ENCODE measurements around the gene ENOX1. TPM values are rescaled to one million over a fixed set of nuclear protein-coding genes. Genes with fewer than 3 reads are reported as not detected.

The ENOX1 gene
- total and polyA plus RNA-seq, 9 of the 15 experiments (the other 6 are each of a cell fraction or from before 2014, with no cell fraction given), result not detected

DNA sequence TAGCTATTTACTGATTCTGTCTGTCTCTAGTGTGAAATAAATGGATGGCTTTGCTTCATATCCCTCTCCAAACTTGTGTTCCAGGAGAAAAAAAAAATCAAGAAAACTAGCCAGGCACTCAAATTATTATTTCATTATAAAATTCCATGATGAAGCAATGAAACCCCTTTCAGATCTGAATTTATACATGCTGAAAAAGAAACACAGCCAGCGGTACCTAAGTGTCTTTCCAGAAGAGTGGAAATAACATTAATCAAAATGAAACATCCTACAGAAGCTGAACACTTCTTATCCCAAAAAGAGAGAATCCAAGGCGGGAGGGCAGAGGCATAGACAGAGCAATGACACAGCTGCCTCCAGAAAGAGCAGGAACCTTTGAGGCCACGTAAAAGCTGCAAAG, 15.9 kb downstream of the ENOX1 start:
- Histone ChIP-seq H4K20me1 (replicated peaks; ENCODE audit: control insufficient read depth, insufficient read depth, low read length) (no peaks in the 10 kb centered on the region), H3K4me3 (no peak overlapping the region), H3K79me2 (ENCODE audit: control insufficient read depth, insufficient read depth, low read length) (no peaks in the 10 kb centered on the region), H2AFZ (ENCODE audit: low read depth, low read length) (no peak overlapping the region), H3K9me3 (replicated peaks; ENCODE audit: control insufficient read depth, insufficient read depth, low read depth, low read length) (no peaks in the 10 kb centered on the region), H3K4me2 (ENCODE audit: insufficient read depth, low read length) (no peak overlapping the region), H3K27me3 (ENCODE audit: control insufficient read depth in 2 of 2, insufficient read depth in 2 of 2, low read length in 2 of 2) (no peaks in the 10 kb centered on the region), H3K4me1 (replicated peaks in 1 of 2; ENCODE audit: control insufficient read depth in 2 of 2, insufficient read depth in 2 of 2, low read length in 2 of 2) (no peaks in the 10 kb centered on the region), H3K9me1 (ENCODE audit: control insufficient read depth, insufficient read depth, low read length) (no peaks in the 10 kb centered on the region), H3K9ac (ENCODE audit: insufficient read depth in 1 of 2, low read depth in 2 of 2, low read length in 2 of 2) (no peak overlapping the region), H3K36me3 (ENCODE audit: control insufficient read depth, insufficient read depth, low read length) (no peaks in the 10 kb centered on the region), H3K27ac (ENCODE audit: extremely low read depth, low read depth, low read length) (no peak overlapping the region)
- TF ChIP-seq OTX1 (CRISPR knock-in tag; IDR thresholded peaks at IDR 0.05) (no peak), ATF3 (IDR thresholded peaks at IDR 0.05) (no peak), ATF3 (CRISPR knock-in tag; conservative IDR thresholded peaks at IDR 0.05) (no peak), MAFG (tag; conservative IDR thresholded peaks at IDR 0.05) (no peak), ZNF23 (CRISPR knock-in tag; IDR thresholded peaks at IDR 0.05) (no peak), DPF2 (IDR thresholded peaks at IDR 0.05) (no peak), ZNF3 (CRISPR knock-in tag; IDR thresholded peaks at IDR 0.05) (no peak), BCL6 (CRISPR knock-in tag; IDR thresholded peaks at IDR 0.05) (no peak), JUN (IDR thresholded peaks at IDR 0.05; ENCODE audit: borderline replicate concordance, low read depth, low read length) (no peak), JUN (CRISPR knock-in tag; IDR thresholded peaks at IDR 0.05; ENCODE audit: borderline replicate concordance) (no peak), ZBTB1 (CRISPR knock-in tag; IDR thresholded peaks at IDR 0.05; ENCODE audit: borderline replicate concordance, low read depth) (no peak), ZNF561 (CRISPR knock-in tag; conservative IDR thresholded peaks at IDR 0.05) (no peak), SMARCA5 (IDR thresholded peaks at IDR 0.05) (no peak), XRCC5 (IDR thresholded peaks at IDR 0.05; ENCODE audit: low read depth, low read length) (no peak), PML (IDR thresholded peaks at IDR 0.05; ENCODE audit: low read length) (no peak)
- TF ChIP-seq, protein P1, sequence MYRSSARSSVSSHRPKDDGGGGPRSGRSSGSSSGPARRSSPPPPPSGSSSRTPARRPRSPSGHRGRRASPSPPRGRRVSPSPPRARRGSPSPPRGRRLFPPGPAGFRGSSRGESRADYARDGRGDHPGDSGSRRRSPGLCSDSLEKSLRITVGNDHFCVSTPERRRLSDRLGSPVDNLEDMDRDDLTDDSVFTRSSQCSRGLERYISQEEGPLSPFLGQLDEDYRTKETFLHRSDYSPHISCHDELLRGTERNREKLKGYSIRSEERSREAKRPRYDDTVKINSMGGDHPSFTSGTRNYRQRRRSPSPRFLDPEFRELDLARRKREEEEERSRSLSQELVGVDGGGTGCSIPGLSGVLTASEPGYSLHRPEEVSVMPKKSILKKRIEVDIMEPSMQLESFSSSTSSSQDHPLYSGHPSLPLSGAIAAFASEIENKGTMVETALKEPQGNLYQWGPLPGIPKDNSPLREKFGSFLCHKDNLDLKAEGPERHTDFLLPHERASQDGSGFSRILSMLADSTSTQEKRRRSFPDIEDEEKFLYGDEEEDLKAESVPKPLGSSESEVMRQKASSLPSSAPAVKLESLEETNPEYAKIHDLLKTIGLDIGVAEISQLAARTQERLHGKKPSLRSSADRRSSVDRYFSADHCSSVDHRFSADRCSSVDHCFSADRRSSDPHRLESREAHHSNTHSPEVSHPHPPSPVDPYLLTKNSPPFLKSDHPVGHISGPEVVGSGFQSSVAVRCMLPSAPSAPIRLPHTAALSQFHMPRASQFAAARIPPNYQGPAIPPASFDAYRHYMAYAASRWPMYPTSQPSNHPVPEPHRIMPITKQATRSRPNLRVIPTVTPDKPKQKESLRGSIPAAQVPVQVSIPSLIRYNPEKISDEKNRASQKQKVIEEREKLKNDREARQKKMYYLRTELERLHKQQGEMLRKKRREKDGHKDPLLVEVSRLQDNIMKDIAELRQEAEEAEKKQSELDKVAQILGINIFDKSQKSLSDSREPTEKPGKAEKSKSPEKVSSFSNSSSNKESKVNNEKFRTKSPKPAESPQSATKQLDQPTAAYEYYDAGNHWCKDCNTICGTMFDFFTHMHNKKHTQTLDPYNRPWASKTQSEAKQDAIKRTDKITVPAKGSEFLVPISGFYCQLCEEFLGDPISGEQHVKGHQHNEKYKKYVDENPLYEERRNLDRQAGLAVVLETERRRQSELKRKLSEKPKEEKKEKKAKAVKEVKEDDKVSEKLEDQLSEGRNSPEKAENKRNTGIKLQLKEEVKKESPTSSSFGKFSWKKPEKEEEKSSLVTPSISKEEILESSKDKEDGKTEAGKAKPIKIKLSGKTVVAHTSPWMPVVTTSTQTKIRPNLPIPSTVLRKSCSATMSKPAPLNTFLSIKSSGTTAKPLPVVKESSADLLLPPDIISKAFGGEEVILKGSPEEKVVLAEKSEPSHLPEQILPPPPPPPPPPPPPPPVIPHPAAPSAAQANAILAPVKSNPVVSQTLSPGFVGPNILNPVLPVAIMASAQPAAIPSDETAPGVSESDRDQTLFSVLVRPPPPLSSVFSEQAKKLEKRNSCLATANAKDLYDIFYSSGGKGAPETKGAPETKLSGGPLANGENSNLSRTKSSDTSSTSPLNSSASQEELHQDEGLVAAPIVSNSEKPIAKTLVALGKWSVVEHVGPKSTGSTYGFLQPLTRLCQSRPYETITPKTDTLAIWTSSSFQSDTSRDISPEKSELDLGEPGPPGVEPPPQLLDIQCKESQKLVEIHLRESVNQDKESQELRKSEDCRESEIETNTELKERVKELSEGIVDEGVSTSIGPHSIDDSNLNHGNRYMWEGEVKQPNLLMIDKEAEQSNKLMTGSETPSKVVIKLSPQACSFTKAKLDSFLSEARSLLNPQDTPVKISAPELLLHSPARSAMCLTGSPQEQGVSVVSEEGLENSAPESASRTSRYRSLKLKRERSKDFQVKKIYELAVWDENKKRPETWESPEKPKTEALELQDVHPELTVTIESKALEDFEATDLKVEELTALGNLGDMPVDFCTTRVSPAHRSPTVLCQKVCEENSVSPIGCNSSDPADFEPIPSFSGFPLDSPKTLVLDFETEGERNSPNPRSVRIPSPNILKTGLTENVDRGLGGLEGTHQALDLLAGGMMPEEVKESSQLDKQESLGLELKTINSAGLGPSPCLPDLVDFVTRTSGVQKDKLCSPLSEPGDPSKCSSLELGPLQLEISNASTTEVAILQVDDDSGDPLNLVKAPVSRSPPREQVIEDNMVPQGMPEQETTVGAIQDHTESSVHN (IDR thresholded peaks at IDR 0.05; ENCODE audit: borderline replicate concordance in 1 of 2, low read depth in 1 of 2), result no peak
- ChIA-PET POLR2A (interaction anchor here (1.3 kb wide), 1 partner anchor 18 kb away, joined by 4 read pairs; no protein-coding TSS in a partner anchor), CTCF (ENCODE audit: low intra/inter-chr PET ratio) (no interaction called here)
- intact Hi-C loops (cut with micrococcal nuclease) (no loop called here), in situ Hi-C loops (cut with MboI) (no loop called here)
- BruUV-seq (replicated peaks), result no TSS peak
- no peak for DNase-seq (ENCODE audit: extremely low read depth in 1 of 4, low spot score in 3 of 4)
- 0% methylated on average over 2 of the region's 3 CpGs for WGBS (ENCODE audit: insufficient coverage, low coverage, missing lambda C conversion rate)
- ATAC-seq, result no peak
- no peak for FAIRE-seq
